GM19193 (cell line): ENCODE data around the gene PTGES3L.

Experiments
- POLR2A ChIP-seq: IDR thresholded peaks from 4 replicates; pipeline ENCODE4 v1.6.1; 2011; ENCODE audit not compliant: insufficient read depth, insufficient read length; ENCODE audit errors: extremely low read depth

Gene PTGES3L

DNA sequence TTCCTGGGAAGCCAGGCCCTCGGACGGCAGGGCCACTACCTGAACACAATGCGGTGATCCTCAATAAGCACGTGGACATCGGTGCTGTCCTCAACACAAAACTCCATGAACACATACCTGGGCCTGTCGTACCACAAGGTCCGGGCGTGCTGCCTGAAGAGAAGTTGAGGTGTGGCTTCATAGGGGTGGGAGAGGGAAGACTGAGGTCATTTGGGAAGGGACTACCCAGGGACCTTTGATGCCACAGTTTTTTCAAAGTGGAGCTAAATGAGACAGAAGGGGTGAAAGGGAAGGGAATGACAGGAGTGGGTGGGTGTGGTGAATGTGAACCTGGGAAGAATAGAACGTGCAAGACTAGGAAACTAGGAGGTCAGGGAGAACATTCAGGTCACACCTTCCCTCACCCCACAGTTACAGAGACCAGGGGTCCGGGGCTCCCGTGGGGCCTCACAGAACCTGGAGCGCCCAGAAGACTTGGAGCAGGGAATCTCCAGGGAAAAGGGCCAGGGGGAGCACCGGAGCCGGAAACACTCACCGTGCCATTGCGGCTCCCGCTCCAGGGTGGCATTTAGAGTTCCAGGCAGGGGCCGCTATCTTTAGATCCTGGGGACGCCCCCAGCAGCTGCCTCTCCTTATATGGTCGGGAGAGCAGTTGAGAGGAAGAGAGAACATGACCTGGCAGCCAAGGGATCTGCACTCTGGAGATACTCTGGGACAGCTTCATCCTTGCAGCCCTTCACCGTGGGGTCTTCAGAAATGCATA is at the start of gene PTGES3L:
Gene PTGES3L (minus strand): TSS at position 570 of the 763 bp plus-strand sequence. CDS start 27 bp downstream, at position 543.
- TF ChIP-seq POLR2A, result no peak

DNA sequence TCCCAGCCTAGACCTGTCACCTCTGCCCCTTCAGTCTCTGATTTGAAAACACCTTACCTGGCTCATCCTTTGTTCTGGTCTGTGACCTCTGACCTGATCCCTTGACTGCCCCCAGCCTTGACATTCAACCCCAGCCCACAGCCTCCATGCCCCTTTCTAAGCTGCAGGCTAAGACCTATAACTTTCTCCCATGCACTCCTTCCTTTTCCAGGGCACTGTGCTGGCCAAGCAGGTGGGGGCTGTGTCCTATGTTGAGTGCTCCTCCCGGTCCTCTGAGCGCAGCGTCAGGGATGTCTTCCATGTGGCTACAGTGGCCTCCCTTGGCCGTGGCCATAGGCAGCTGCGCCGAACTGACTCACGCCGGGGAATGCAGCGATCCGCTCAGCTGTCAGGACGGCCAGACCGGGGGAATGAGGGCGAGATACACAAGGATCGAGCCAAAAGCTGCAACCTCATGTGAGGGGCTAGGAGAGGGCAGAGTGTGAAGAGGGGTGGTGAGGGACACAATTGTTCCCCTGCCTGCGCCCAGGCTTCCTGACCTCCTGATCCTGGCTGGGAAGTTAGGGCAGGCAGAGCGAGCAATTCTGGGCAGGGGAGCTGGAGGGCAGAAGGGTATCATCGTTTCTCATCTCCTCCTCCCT is 48.5 kb upstream of the PTGES3L start:
- TF ChIP-seq POLR2A, result no peak

DNA sequence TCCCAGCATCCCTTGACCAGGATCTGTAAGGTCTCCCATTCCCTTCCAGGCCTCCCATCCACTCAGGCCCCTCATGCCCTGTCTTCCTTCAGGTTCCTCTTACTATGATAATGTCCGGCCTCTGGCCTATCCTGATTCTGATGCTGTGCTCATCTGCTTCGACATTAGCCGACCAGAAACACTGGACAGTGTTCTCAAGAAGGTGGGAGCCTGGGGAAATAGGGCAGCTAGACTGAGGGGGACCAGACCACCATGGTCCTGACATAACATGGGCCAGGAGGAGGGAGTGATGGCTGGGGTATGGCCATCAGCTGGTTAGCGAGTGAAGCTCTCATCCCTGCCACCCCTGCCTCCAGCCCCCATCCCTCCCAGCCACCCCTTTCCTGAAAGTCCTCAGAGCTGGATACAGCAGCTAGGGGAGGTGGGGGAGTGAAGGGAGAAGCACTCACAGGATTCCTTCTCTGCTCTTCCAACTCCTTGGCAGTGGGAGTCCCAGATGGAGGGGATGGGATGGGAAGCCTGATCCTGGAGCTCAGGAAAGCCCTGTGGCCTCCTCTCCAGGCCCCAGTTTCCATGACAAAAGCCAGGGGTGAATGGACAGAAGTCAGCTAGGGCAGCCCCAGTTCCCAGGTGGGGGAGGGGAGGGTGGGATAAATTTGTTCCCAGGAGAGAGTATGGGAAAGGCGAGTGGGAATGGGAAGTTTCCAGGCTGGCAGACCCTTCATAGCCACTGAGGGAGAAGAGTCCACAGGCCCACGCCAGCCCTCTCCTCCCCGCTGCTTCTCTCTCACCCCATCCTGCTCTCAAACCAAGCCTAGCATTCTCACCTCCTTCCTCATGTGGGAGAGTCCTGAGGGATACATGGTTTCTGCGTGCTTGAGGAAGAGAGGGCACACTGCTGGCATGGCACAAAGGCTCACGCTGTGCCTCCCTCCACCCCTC is 47.5 kb upstream of the PTGES3L start:
- no peak for TF ChIP-seq POLR2A

DNA sequence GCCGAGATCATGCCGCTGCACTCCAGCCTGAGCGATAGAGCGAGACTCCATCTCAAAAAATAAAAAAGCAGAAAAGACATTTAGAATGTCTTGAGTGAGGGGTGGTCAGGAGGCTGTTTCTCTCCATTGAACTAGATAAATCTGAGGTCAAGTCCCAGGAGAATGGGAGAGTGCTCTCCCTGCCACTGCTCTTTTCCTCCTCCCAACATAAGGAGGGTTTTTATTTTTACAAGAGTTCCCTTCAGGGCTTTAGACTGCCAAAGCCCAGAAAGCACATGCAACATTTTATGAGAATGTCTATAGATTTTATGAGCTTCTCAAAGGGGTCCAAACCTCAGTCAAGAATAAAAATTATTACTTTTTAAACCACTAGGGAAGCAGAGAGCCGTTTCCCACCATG is 46.7 kb upstream of the PTGES3L start:
- no peak for TF ChIP-seq POLR2A

DNA sequence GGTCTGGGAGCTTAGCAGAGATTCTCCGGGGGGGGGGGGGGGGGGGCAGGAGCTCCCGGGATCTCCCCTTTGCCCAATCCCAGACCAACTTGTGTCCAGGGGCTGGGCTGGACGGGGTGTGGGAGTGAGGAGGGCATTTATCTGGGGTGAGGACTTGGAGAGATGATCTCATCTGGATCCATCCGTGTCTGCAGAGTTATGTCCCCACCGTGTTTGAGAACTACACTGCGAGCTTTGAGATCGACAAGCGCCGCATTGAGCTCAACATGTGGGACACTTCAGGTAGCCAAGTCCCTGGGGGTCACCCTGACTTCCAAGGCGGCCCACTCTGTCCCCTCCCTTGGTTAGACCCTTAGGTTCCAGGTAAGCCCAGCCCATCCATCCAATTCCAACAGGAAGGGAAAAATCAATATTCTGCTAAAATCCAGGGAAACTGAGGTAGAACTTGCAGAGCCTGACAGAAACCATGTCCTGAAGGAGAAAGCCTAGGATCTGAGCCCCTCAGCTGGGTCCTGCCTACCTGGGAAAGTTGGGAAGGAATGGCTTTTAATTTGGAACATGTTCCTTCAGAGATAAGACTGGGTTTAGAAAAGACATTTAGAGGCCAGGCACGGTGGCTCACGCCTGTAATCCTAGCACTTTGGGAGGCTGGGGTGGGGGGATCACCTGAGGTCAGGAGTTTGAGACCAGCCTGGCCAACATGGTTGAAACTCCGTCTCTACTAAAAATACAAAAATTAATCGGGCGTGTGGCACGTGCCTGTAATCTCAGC is 46.1 kb upstream of the PTGES3L start:
- TF ChIP-seq POLR2A, result no peak

DNA sequence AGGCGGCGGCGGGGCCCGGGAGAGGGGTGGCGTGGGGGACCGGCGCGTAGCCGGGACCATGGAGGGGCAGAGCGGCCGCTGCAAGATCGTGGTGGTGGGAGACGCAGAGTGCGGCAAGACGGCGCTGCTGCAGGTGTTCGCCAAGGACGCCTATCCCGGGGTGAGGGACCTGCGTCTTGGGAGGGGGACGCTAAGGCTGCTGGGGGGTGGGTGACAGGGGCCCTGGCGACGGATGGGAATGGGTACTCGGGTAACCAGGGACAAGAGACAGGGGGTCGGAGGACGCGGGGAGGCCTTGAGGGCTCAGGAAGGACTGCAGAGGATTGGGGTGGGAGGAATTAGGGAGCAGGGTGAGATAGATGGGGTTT is 45.4 kb upstream of the PTGES3L start:
- no peak for TF ChIP-seq POLR2A

DNA sequence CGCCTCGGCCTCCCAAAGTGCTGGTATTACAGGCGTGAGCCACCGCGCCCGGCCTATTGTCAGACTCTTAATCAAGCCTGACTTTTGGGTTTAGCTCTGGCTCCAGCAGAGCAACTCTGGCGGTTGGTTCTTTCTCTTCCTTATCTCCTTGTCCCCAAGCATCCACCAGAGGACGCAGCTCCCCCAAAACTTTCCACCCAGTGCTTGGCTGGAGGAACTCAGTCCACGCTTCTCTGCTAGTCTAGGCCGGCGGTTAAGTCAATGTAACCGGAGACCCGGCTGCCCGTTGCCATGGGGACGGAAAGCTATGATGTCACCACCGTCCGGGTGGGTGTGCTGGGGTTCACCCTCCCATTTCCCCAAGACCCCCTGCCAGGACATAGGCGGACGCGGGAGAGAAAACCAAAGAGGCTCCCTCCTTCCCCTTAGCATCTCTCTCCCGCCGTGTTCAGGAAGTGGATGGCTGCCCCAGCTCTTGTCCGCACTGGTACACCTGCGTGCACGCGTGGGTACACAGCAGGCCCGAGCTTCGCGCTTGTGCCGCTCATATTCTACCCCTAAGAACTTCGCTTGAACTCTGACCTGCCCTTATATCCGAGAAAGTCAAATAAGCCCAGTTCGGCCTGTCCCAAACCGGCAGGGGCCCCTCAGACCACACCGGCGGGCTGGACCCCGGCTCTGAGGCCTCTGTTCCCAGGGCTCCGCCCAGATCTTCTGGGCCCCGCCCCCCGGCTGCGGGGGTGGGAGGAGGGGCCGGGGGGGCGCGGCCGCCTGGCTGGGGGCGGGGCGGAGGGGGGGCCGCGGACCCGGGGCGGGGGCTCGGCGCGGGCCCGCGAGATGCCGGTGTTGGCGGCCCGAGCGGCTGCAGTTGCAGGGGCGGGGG is 44.8 kb upstream of the PTGES3L start, which contains the start of gene RND2:
Gene RND2 (plus strand): TSS at position 825 of the 883 bp plus-strand sequence. CDS start 117 bp downstream, outside the sequence.
- TF ChIP-seq POLR2A, result no peak

DNA sequence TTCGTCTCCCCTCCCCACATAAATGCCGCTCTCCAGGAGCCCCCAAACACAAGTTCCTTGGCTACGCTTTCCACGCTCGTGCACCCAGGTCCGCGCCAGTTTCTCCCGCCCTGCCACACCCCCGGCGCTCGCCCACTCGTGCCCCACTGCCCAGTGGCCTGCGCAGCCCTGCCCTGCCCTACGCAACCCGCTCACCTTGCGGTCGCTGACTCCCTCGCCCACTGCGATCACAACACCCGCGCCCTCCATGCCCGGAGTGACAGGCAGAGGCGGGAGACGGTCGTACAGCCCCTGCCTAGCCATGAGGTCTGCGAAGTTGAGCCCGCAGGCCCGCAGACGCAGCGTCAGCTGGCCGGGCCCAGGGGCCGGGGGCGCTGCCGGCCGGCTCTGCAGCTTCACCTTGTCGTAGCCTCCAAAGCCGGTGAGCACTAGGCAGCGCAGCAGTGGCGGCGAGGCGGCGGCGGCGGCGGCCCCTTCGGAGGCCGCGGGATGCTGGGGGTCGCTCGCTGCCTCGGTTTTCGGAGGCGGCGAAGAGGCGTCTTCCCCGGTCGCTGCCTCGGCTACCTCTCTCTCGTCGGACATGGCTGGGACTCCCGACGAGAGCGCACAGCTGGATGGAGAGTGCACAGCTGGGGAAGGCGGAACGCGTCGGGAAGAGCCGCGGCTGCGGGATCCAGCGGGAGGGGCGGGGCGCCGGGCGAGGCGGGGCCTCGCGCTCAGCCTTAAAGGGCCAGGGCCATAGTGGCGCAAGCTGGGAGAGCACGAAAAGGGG is 42.0 kb upstream of the PTGES3L start, which contains the start of gene VAT1:
Gene VAT1 (minus strand): TSS at position 645 of the 772 bp plus-strand sequence. CDS start 63 bp downstream, at position 582.
- no peak for TF ChIP-seq POLR2A

DNA sequence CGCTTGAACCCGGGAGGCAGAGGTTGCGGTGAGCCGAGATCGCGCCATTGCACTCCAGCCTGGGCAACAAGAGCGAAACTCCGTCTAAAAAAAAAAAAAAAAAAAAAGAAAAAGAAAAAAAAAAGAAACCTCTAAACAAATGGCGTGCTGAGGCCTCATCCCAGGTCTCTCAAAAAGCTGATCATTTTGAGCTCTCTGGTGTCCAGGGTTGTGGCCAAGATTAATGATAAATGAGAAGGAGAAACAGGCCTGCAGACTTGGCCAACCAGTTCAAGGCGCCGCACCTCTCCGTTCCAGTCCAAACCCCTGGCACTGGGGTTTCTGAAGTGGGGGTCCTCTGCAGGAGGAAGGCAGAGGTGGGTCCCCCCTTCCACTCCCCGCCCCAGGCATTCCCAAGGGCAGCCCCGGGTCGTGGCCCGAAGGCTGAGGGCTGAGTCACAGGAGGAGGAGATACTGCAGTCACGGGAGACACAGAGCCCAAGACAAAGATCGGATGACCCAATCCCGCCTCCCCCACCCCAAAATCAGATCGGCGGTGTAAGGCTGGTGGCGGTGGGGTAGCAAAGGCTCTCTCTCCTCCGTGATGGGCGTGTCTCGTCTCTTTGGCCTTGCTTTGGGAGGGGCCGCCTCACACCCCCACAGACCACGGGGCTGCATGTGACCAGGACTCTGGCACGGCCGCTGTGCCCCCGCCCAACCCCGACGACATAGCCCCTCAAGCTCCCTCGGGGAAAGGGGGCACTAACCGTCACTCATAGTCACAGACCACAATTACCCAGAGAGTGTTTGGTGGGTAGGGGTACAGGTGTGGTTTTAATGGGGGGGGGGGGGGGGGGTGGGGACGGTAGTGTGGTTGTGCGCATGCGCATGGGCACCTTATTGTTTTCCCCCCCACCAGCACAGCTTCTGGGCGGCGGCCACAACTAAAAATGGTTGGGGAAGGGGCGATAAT is 41.2 kb upstream of the PTGES3L start:
- TF ChIP-seq POLR2A, result no peak

DNA sequence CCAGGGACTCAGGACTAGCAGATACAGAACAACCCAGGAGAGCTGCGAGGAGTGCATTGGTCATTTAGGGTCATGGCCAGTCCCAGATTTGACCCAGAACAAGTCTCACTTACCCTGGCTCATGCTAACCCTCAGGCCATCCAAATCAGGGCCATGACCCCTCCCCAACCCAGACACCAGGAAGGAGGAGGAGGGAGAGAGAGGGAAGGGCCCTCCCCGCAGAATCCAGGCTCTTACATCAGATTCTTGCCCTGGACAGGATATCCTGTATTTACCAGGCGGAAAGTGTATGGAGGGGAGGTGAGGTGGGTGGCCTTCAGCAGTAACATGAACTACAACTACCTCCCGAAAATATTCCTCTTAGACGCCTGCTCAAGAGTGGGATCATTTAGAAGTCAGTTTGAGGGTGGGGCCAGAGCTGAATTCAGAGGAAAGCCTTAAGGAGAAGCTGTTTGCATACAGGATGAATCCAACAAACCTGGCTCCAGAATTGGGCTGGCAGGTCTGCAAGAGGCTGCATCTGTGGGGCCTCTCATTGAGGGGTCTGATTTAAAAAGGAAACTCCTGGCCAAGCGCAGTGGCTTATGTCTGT is 40.2 kb upstream of the PTGES3L start:
- TF ChIP-seq POLR2A, result no peak

DNA sequence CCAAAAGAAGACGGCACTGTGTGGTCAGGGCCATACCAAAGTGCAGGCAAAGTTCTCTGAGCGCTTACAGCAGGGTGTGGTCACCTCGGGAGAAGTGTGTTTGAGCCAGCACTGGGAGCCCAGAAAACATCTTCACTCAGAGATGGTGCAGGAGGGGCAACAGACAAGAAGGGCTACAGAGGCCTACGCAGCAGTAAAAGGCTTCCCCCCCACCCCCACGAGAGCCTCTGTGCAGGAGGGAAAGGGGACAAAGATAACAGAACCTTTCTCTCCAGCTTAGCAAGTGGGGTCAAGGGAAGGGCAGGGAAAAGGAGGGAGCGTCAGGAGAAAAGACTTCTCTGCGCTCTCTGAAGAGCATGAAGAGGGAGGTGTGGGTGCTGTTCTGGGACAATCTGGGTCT is 39.5 kb upstream of the PTGES3L start:
- no peak for TF ChIP-seq POLR2A
